ENCODE data around the gene RAB5IF. TPM values are rescaled to one million over a fixed set of nuclear protein-coding genes. Genes with fewer than 3 reads are reported as not detected.

The RAB5IF gene
- total and polyA plus RNA-seq, 10 of the 15 experiments (the other 5 are each of a cell fraction or from before 2014, with no cell fraction given), result 19.4 to 246 (median 92.0) TPM

GRCh38 chr20:36632147-36632486 lies 26.5 kb downstream of the RAB5IF start:
- ChIA-PET CTCF (interaction anchor here (1.0 to 1.7 kb wide), 3 partner anchors 13 to 177 kb away, joined by 3 to 5 read pairs (median 3); no protein-coding TSS in a partner anchor), POLR2A (no interaction called here), RAD21 (ENCODE audit: unreplicated experiment) (no interaction called here), SMC1A (ENCODE audit: uncharacterized antibody, unreplicated experiment) (interaction anchor here (1.4 kb wide), 1 partner anchor 46 kb away, joined by 3 read pairs; no protein-coding TSS in a partner anchor)
- no peak for FAIRE-seq
- Histone ChIP-seq H4K20me1 (ENCODE audit: control insufficient read depth, insufficient read depth) (no peaks in the 10 kb centered on the region), H3K27me3 (replicated peaks in 1 of 2; ENCODE audit: control insufficient read depth in 2 of 2, insufficient read depth in 2 of 2, low read length in 1 of 2) (no peaks in the 10 kb centered on the region), H3K4me1 (ENCODE audit: control insufficient read depth, insufficient read depth, low read length) (peaks cover 12% of the 10 kb centered on the region), H3K4me3 (no peak overlapping the region), H3K9ac (ENCODE audit: control insufficient read depth, insufficient read depth, low read length) (no peak overlapping the region), H2AFZ (ENCODE audit: control insufficient read depth, low read depth, low read length) (no peak overlapping the region), H3K4me2 (ENCODE audit: control insufficient read depth, insufficient read depth) (no peak overlapping the region), H3K27ac (ENCODE audit: control insufficient read depth, insufficient read depth) (no peak overlapping the region), H3K36me3 (ENCODE audit: control insufficient read depth in 2 of 2, insufficient read depth in 2 of 2, low read length in 1 of 2) (no peaks in the 10 kb centered on the region), H3K9me3 (replicated peaks; ENCODE audit: control insufficient read depth, insufficient read depth, low read length) (no peaks in the 10 kb centered on the region), H3K79me2 (ENCODE audit: control insufficient read depth, insufficient read depth, low read length) (no peaks in the 10 kb centered on the region)
- in situ Hi-C loops (cut with MboI) (no loop called here), intact Hi-C loops (cut with micrococcal nuclease; ENCODE audit: unreplicated experiment) (no loop called here)
- ATAC-seq, result no peak
- 19% methylated on average over 3 of the region's 3 CpGs for WGBS (ENCODE audit: insufficient coverage, insufficient replicate concordance, low lambda C conversion rate, missing lambda C conversion rate)
- BruUV-seq (replicated peaks), result no TSS peak
- DNase-seq (ENCODE audit: low read depth, low spot score), result no peak
- TF ChIP-seq FOS (IDR thresholded peaks at IDR 0.05; ENCODE audit: borderline replicate concordance, extremely low read depth, insufficient read length) (no peak), BCL11A (IDR thresholded peaks at IDR 0.05; ENCODE audit: low read depth, low read length) (no peak), POLR2AphosphoS2 (IDR thresholded peaks at IDR 0.05; ENCODE audit: low read depth, low read length) (no peak), PAX8 (IDR thresholded peaks at IDR 0.05) (no peak), EP300 (IDR thresholded peaks at IDR 0.05; ENCODE audit: borderline replicate concordance in 1 of 2, control insufficient read depth in 1 of 2, low read depth in 2 of 2, low read length in 2 of 2) (no peak), ATF2 (IDR thresholded peaks at IDR 0.05; ENCODE audit: low read length) (no peak), PAX5 (IDR thresholded peaks at IDR 0.05; ENCODE audit: borderline replicate concordance, low read depth, low read length) (no peak), ZNF384 (IDR thresholded peaks at IDR 0.05; ENCODE audit: borderline replicate concordance, low read depth, low read length) (no peak), FOXM1 (IDR thresholded peaks at IDR 0.05; ENCODE audit: low read depth, low read length) (no peak), MYB (IDR thresholded peaks at IDR 0.05; ENCODE audit: borderline replicate concordance, low read depth, low read length) (no peak), KAT2A (conservative IDR thresholded peaks at IDR 0.05; ENCODE audit: control insufficient read depth, low read depth, low read length) (no peak), NR2F1 (conservative IDR thresholded peaks at IDR 0.05) (no peak), RUNX3 (IDR thresholded peaks at IDR 0.05; ENCODE audit: low read length) (no peak), RCOR1 (conservative IDR thresholded peaks at IDR 0.05; ENCODE audit: low read depth, low read length) (no peak)
- TF ChIP-seq, protein P1, sequence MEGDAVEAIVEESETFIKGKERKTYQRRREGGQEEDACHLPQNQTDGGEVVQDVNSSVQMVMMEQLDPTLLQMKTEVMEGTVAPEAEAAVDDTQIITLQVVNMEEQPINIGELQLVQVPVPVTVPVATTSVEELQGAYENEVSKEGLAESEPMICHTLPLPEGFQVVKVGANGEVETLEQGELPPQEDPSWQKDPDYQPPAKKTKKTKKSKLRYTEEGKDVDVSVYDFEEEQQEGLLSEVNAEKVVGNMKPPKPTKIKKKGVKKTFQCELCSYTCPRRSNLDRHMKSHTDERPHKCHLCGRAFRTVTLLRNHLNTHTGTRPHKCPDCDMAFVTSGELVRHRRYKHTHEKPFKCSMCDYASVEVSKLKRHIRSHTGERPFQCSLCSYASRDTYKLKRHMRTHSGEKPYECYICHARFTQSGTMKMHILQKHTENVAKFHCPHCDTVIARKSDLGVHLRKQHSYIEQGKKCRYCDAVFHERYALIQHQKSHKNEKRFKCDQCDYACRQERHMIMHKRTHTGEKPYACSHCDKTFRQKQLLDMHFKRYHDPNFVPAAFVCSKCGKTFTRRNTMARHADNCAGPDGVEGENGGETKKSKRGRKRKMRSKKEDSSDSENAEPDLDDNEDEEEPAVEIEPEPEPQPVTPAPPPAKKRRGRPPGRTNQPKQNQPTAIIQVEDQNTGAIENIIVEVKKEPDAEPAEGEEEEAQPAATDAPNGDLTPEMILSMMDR (IDR thresholded peaks at IDR 0.05 in 2 of 3, conservative IDR thresholded peaks at IDR 0.05 in 1 of 3; ENCODE audit: control insufficient read depth in 2 of 3, extremely low read depth in 1 of 3, insufficient read depth in 1 of 3, low read depth in 3 of 3, low read length in 3 of 3), result no peak
- TF ChIP-seq, protein P2, sequence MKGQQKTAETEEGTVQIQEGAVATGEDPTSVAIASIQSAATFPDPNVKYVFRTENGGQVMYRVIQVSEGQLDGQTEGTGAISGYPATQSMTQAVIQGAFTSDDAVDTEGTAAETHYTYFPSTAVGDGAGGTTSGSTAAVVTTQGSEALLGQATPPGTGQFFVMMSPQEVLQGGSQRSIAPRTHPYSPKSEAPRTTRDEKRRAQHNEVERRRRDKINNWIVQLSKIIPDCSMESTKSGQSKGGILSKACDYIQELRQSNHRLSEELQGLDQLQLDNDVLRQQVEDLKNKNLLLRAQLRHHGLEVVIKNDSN (IDR thresholded peaks at IDR 0.05; ENCODE audit: borderline replicate concordance, extremely low read length, insufficient read depth, low read depth, low read length), result no peak
- TF ChIP-seq, protein P3, sequence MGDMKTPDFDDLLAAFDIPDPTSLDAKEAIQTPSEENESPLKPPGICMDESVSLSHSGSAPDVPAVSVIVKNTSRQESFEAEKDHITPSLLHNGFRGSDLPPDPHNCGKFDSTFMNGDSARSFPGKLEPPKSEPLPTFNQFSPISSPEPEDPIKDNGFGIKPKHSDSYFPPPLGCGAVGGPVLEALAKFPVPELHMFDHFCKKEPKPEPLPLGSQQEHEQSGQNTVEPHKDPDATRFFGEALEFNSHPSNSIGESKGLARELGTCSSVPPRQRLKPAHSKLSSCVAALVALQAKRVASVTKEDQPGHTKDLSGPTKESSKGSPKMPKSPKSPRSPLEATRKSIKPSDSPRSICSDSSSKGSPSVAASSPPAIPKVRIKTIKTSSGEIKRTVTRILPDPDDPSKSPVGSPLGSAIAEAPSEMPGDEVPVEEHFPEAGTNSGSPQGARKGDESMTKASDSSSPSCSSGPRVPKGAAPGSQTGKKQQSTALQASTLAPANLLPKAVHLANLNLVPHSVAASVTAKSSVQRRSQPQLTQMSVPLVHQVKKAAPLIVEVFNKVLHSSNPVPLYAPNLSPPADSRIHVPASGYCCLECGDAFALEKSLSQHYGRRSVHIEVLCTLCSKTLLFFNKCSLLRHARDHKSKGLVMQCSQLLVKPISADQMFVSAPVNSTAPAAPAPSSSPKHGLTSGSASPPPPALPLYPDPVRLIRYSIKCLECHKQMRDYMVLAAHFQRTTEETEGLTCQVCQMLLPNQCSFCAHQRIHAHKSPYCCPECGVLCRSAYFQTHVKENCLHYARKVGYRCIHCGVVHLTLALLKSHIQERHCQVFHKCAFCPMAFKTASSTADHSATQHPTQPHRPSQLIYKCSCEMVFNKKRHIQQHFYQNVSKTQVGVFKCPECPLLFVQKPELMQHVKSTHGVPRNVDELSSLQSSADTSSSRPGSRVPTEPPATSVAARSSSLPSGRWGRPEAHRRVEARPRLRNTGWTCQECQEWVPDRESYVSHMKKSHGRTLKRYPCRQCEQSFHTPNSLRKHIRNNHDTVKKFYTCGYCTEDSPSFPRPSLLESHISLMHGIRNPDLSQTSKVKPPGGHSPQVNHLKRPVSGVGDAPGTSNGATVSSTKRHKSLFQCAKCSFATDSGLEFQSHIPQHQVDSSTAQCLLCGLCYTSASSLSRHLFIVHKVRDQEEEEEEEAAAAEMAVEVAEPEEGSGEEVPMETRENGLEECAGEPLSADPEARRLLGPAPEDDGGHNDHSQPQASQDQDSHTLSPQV (IDR thresholded peaks at IDR 0.05), result no peak

Data from GM12878 (cell line).